ENCODE data around the gene ADARB1.
A peak's percentile ranks its signal among the peaks of the same experiment; 100 is the strongest.

ADARB1 gene

GRCh38 chr21:45078371-45078770 lies 4.0 kb downstream of the ADARB1 start:
- DNase-seq, result no peak

DNA sequence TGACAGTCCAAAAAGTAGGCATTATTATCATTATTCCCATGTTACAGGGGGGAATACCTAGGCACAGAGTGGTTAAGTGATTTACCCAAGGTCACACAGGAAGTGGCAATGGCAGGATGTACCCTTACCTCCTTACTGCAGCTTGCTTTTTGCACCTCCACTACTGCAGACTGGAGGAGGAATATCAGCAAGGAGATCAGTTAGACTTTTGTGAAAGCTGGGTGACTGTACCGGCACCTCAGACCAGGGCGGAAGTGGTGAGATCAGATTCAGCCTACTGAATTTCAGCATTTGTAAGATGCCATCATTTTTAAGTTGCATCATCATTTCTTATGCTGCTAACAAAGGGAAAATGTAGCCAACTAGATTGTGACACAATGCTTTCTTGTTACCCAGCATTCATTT lies 4.5 kb downstream of the ADARB1 start:
- DNase-seq, result peak; percentile 91

GRCh38 chr21:45079351-45079750 lies 5.0 kb downstream of the ADARB1 start:
- DNase-seq, result no peak

DNA sequence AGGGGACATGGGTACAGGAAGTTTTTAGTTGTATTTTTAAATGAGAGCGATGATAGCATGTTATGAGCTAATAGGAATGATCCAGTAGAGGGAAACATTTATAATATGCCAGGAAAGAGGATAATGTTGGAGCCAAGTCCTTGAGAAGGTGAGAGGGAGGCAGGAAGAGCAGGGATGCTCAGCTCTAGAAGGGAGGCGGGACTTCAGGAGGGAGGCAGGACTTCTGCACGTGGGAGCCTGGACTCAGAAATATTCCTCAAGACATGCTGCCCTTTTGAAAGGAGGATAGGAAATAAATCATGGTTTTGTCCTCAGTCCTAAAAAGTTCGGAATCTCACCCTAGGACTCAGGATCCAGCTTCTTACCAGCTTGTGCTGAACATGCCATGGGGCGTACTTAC lies 5.9 kb downstream of the ADARB1 start:
- no peak for DNase-seq

DNA sequence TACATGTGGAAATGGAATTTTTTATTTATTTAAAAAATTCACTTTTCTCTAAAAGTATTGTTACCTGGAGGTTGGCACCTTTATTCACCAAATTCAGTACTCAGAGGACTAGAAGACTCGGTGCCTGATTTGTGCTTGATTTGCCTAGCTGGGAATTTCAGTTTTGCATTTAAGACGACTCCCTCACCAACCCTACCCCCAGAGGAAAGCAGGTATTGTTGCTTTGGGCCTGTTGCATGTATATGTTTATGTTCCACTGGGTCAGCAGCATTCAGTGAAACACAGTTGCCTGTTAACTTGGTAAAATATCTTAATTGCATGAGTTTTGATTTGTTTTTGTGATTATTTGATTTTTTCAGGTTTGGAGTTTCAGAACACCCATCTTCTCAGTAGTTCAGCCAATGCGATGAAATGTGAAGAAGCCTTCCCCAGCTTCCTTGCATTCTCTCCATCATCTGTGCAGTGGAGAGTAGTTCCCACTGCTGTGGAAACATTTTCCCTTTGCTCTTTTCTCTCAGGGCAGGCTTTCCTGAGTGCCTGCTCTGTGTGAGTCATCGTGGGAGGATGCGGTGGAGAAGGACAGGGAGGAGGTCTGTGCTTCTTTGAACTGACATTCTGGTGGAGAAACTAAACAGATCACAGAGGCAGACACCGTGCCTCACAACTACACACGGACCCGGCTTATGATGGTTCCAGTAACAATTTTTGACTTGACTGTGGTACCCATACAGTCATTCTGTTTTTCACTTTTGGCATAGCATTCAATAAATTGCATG lies 6.4 kb downstream of the ADARB1 start:
- DNase-seq, result peak; percentile 62

- DNase-seq, result no peak
Measured at GRCh38 chr21:45081636-45082035, 7.3 kb downstream of the ADARB1 start.

DNA sequence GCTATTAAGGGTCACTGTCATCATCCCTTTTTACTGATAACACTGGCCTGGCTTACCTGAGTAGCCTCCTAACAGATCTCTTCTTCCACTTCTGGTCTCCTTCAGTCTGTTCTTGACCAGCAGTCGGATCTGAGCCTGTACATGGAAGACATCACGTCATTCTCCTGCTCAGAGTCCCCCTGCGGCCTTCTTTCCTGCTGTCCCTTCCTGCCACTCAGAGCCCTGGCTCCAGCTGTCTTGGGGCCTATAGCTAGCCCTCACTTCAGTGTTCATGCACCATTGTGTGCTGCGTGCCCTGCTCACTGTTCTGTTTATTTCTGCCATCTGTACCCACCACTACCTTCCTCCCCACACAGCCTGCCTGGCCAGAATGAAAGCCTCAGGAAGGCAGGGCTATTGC lies 8.4 kb downstream of the ADARB1 start:
- DNase-seq, result no peak

- DNase-seq, result no peak
Measured at GRCh38 chr21:45084121-45084520, 9.7 kb downstream of the ADARB1 start.

DNA sequence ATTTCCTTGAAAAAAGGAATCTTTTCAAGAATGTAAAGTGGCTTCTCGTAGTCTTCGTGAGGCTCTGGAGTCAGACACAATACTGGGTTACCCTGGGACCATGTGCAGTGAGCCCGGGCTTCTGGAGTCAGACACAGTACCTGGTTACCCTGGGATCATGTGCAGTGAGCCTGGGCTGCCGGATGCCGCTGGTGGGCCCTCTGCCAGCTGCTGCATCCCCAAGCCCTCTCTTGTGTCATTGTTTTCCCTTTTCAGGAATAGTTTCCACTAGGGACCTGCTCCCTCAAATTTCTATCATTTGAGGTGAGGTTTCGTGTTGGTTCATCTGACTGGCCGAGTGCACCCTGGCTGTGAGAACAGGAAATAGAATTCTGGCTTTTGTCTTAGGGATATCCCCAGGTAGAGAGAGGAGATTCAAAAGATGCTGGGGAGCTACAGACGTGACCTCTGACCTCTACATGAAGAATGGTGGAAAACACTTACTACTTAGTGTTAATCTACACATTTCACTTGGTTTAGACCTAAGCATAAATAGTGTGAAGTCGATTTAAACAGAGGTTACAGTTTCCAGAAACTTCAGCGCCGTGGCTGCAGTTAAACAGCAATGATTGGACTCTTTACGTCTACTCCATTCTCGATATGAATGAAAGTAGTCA lies 10.6 kb downstream of the ADARB1 start:
- DNase-seq, result no peak

DNA sequence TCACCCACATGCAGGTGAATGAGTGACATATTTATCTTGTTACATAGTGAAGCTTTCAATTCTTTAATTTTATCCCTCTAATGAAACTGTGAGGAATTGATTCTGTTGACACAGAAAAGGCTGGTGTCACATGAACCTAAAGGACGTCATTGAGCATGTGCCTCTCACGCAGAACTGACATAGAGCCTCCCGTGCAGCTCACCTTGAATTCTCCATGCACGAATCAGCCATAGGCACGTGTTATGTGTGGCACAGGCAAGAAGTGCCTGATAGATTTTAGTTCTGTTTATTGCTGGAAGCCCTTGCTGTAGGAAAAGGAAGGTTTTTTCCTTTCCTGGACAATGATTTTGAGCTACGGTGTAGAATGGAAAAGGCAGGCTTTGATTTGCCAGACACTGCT lies 11.3 kb downstream of the ADARB1 start:
- DNase-seq, result no peak

DNA sequence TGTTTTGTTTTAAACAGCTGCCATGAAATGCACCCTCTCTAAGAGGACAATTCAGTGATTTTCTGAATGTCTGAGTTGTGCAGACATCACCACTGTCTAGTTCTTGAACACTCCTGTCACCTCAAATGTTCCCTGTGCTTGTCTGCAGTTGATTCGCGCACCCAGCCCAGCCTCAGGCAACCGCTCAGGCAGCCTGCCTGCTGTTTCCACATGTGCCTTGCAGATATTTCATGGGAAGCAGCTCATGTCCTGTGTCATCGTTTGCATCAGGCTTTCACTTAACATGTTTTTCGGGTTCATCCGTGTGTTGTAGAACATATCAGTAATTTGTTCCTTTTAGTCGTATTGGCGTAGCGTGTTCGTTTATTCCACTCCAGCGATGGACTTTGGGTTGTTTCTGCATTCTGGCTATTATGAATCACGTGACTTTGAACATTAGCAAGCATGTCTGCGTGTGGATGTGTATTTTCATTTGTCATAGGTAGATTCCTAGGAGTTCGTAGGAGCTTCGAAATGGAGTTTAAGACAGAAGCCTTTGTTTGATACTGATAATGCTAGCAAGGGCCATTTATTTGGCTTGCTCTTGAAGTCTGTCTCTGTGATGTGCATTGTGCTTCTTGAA lies 12.1 kb downstream of the ADARB1 start:
- no peak for DNase-seq

- peak; percentile 61 for DNase-seq
Measured at GRCh38 chr21:45087022-45087823, 12.8 kb downstream of the ADARB1 start.

- no peak for DNase-seq
Measured at GRCh38 chr21:45088116-45088515, 13.7 kb downstream of the ADARB1 start.

GRCh38 chr21:45088729-45089128 lies 14.3 kb downstream of the ADARB1 start:
- no peak for DNase-seq

DNA sequence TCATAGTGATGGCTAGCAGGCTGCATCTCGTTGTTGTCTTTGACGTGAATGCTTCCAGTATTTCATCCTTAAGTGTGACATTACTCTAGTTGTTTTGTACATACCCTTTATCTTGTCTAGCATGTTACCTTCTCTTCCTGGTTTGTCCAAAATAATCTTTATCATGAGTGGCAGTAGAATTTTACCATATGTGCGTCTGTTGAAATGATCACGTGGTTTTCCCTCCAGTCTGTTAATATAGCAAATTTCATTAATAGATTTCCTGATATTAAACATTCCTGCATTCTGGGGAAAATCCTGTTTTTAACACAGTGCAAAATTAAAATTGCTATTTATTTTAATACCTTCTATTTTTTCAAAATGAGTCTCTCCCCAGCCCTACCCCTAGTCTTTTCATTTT lies 15.6 kb downstream of the ADARB1 start:
- no peak for DNase-seq

- DNase-seq, result no peak
Measured at GRCh38 chr21:45090966-45091365, 16.6 kb downstream of the ADARB1 start.

DNA sequence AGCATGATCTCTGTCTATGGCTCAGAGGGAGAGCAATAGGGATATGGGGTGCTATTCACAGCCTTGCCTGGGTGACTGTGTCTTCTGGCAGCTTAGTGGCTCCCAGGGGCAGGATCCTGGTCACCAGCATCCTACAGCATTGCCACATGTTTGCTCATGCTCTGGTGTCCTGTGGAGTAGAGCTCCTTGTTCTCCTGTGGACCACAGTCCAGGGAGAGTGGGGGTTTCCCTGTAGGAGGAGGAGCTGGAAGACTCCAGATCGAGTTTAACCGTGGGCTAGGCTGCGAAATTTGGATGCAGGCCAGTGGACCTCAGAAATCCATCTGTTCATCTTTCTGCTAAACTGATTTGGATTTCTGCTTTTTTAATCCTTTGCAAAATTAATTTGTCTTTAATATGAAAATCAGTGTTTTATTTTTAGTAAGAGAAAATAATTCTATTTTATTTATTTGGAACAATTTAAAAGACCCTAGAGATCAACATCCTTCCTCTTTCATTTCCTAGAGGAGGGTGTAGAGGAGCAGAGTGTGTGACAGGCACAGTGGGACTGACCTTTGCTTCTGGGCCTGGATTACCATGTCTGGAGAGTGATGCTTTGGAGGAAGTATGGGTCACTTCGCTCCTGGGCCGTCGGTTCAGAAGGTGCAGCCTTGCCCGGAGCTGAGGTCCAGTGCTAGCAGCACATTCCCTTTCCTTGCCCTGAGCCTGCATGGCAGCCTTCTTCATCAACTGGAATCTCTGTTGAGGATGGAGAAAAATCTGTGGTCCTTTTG lies 17.4 kb downstream of the ADARB1 start:
- DNase-seq, result no peak

GRCh38 chr21:45093035-45093532 lies 18.7 kb downstream of the ADARB1 start:
- DNase-seq, result no peak

DNA sequence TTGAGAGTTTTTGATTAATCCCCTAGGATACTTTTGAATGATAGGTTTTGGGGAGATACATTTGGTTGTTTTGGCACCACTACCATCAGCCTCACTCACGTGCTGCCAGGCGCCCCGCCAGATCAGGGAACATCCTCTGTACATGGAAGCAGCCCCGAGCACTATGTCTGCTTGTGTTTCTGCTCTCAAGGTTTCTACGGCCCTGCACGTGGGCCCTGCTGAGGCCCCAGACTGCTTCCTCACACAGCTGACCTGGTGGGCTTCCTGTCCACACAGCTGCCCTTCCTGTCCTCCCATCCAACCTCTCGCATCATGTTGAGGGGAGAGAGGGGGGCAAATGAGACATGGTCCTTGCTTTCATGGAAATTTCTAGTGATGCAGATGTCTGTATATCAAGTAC lies 20.0 kb downstream of the ADARB1 start:
- DNase-seq, result no peak

DNA sequence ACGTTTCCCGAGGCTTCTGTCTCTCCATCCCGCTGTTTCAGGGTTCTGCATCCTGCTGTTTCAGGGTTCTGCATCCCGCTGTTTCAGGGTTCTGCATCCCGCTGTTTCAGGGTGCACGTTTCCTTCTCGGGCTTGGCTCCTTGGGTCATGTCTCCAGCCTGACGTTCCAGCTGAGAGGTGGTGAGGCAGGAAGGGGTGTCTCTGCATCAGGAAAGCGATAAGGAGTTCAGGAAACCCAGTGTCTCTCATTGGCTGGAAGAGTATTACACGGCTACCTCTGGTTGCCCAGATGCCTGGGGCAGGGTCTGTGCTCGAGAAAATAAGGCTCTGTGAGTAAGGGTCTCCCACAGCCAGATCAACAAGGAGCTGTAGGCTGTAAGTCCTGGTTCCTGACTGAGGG lies 21.1 kb downstream of the ADARB1 start:
- no peak for DNase-seq

- DNase-seq, result no peak
Measured at GRCh38 chr21:45096217-45096616, 21.8 kb downstream of the ADARB1 start.

GRCh38 chr21:45097827-45098387 lies 23.5 kb downstream of the ADARB1 start:
- DNase-seq, result no peak

Measured in activated CD4-positive, alpha-beta T cell treated with anti-CD3 and anti-CD28 coated beads, Interleukin-2, Interleukin-6, amounts not matched to agents 100 ng/mL and 50 ng/mL, durations not matched to agents 16 hours and 8 hours (primary cell).